Hepatocyte (in vitro differentiated cells): ENCODE results near the gene TTC9B. TPM values are rescaled to one million over a fixed set of nuclear protein-coding genes. Genes with fewer than 3 reads are reported as not detected.

Experiments used
- DNase-seq: peaks from one replicate; pipeline ENCODE4 v3.0.0-alpha.2; 2016; ENCODE audit warnings: low spot score
- H2AFZ ChIP-seq: fragments of 200-600 bp; sonication (generic); 2 replicates; pipeline ENCODE4 v1.6.0; 2016; ENCODE audit warnings: antibody characterized with exemption, mild to moderate bottlenecking
- H3K27ac ChIP-seq: fragments of 200-600 bp; sonication (generic); 2 replicates; pipeline ENCODE4 v1.5.1; 2016; ENCODE audit warnings: mild to moderate bottlenecking
- H3K27me3 ChIP-seq: fragments of 200-600 bp; sonication (generic); 2 replicates; pipeline ENCODE4 v1.6.1; 2016
- H3K36me3 ChIP-seq: fragments of 200-600 bp; sonication (generic); replicated peaks from 2 replicates; pipeline ENCODE4 v1.5.1; 2016; ENCODE audit warnings: low read depth; ENCODE audit not compliant: insufficient read depth
- H3K4me1 ChIP-seq: fragments of 200-600 bp; sonication (generic); 2 replicates; pipeline ENCODE4 v1.5.1; 2016; ENCODE audit warnings: mild to moderate bottlenecking, moderate library complexity; ENCODE audit not compliant: insufficient read depth
- H3K4me2 ChIP-seq: fragments of 200-600 bp; sonication (generic); 2 replicates; pipeline ENCODE4 v1.6.0; 2016
- H3K4me3 ChIP-seq: fragments of 200-600 bp; sonication (generic); 2 replicates; pipeline ENCODE4 v1.5.1; 2016; ENCODE audit warnings: mild to moderate bottlenecking
- H3K79me2 ChIP-seq: fragments of 200-600 bp; sonication (generic); 2 replicates; pipeline ENCODE4 v1.6.0; 2017; ENCODE audit warnings: mild to moderate bottlenecking
- H3K9me2 ChIP-seq: fragments of 200-600 bp; sonication (generic); replicated peaks from 2 replicates; pipeline ENCODE4 v1.6.0; 2017; ENCODE audit warnings: mild to moderate bottlenecking; ENCODE audit not compliant: insufficient read depth
- H3K9me3 ChIP-seq: fragments of 200-600 bp; sonication (generic); 2 replicates; pipeline ENCODE4 v1.5.1; 2016; ENCODE audit warnings: low read depth, mild to moderate bottlenecking
- H4K20me1 ChIP-seq: fragments of 200-600 bp; sonication (generic); 2 replicates; pipeline ENCODE4 v1.6.0; 2016; ENCODE audit warnings: mild to moderate bottlenecking; ENCODE audit not compliant: insufficient read depth, poor library complexity, severe bottlenecking
- EZH2 ChIP-seq: fragments of 200-600 bp; sonication (generic); IDR thresholded peaks from 2 replicates; pipeline ENCODE4 v1.6.1; 2016; ENCODE audit warnings: antibody characterized with exemption, mild to moderate bottlenecking, borderline replicate concordance
- EZH2phosphoT487 ChIP-seq: fragments of 200-600 bp; sonication (generic); IDR thresholded peaks from one replicate; pipeline ENCODE4 v1.6.1; 2018; ENCODE audit warnings: antibody characterized with exemption, mild to moderate bottlenecking, low read depth, moderate library complexity; ENCODE audit not compliant: unreplicated experiment, severe bottlenecking
- WGBS: methylation state at CpG from one replicate; pipeline ENCODE4 v1.1.6; 2016; ENCODE audit warnings: low lambda C conversion rate; ENCODE audit errors: missing lambda C conversion rate; 5-methylcytosine and 5-hydroxymethylcytosine counted together
- polyA plus RNA-seq: library from polyadenylated mRNA; unstranded; fragments of >200 nt; fragmentation: Nextera tagmentation; extraction: Ambion mirVana; gene quantifications from 2 replicates; pipeline ENCODE4 v1.2.1, GENCODE V29; 2016
- total RNA-seq: library from RNA; depleted of rRNA; stranded (reverse); fragments of >200 nt; gene quantifications from 2 replicates; pipeline ENCODE4 v1.2.3, GENCODE V29; 2014
- TF ChIP-seq, protein P1 (sequence below): fragments of 200-600 bp; sonication (generic); IDR thresholded peaks from 2 replicates; pipeline ENCODE4 v1.5.1; 2016; ENCODE audit warnings: antibody characterized with exemption, mild to moderate bottlenecking; ENCODE audit not compliant: poor library complexity

Gene TTC9B
- total and polyA plus RNA-seq, 2 experiments from 2014 or later = 0.21 TPM; not detected in 1

DNA sequence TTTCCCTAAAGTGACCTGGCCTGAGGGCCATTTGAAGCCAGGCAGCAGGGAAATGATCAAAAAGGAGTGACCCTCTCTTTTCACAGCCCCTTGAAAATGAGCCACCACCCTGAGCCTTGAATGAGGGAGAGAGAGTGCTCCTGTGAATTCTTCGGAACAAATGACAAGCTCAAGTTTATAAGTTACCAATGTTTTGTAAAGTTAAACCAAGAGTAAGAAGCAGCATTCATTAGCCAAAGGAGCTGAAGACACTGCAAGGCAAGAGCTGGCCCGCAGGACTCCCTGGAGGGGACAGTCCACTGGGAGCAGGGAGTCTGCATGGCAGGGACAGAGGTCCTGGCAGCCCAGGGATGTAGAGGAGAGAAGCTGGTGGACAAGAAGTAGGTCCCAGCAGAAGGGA lies 25.0 kb upstream of the TTC9B start:
- Histone ChIP-seq H3K4me3 (no peak overlapping the region), H2AFZ (no peak overlapping the region), H4K20me1 (no peaks in the 10 kb centered on the region), H3K27ac (no peak overlapping the region), H3K4me2 (no peak overlapping the region), H3K79me2 (peaks cover 11% of the 10 kb centered on the region), H3K36me3 (no peaks in the 10 kb centered on the region), H3K9me2 (no peaks in the 10 kb centered on the region), H3K4me1 (no peaks in the 10 kb centered on the region), H3K9me3 (no peaks in the 10 kb centered on the region), H3K27me3 (no peaks in the 10 kb centered on the region)
- WGBS = 89% methylated on average over 2 of the region's 2 CpGs
- TF ChIP-seq EZH2 = no peak
- no peak for DNase-seq

DNA sequence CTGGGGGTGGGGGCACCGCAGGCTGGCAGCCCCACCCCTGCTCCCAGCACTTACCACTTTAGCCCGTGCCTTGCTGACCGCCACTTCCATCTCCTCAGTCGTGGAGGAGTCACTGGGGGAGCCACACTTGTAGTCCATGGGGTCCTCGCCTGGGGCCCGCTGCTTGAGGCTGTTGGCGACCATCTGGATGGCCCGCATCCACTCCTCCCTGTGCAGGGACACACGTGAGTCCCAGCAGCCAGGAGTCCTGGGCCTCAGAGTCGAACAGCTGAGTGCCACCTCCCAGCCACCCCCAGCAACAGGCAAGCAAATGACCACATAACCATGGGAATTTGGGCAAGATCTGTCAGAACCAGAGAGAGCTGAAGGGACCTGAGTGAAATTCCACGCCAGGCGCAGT lies 24.3 kb upstream of the TTC9B start:
- TF ChIP-seq, protein P1, sequence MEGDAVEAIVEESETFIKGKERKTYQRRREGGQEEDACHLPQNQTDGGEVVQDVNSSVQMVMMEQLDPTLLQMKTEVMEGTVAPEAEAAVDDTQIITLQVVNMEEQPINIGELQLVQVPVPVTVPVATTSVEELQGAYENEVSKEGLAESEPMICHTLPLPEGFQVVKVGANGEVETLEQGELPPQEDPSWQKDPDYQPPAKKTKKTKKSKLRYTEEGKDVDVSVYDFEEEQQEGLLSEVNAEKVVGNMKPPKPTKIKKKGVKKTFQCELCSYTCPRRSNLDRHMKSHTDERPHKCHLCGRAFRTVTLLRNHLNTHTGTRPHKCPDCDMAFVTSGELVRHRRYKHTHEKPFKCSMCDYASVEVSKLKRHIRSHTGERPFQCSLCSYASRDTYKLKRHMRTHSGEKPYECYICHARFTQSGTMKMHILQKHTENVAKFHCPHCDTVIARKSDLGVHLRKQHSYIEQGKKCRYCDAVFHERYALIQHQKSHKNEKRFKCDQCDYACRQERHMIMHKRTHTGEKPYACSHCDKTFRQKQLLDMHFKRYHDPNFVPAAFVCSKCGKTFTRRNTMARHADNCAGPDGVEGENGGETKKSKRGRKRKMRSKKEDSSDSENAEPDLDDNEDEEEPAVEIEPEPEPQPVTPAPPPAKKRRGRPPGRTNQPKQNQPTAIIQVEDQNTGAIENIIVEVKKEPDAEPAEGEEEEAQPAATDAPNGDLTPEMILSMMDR = no peak
- TF ChIP-seq EZH2 (no peak), EZH2phosphoT487 (no peak)
- no peaks in the 10 kb centered on the region for H3K27me3 ChIP-seq
- H3K4me1 ChIP-seq = no peaks in the 10 kb centered on the region
- WGBS = 95% methylated on average over 12 of the region's 12 CpGs
- H3K36me3 ChIP-seq = no peaks in the 10 kb centered on the region
- no peak overlapping the region for H3K4me2 ChIP-seq
- no peak overlapping the region for H3K4me3 ChIP-seq
- no peak overlapping the region for H3K27ac ChIP-seq
- no peaks in the 10 kb centered on the region for H4K20me1 ChIP-seq
- no peaks in the 10 kb centered on the region for H3K9me2 ChIP-seq
- H3K9me3 ChIP-seq = no peaks in the 10 kb centered on the region
- DNase-seq = no peak
- H3K79me2 ChIP-seq = peaks cover 11% of the 10 kb centered on the region
- H2AFZ ChIP-seq = no peak overlapping the region

DNA sequence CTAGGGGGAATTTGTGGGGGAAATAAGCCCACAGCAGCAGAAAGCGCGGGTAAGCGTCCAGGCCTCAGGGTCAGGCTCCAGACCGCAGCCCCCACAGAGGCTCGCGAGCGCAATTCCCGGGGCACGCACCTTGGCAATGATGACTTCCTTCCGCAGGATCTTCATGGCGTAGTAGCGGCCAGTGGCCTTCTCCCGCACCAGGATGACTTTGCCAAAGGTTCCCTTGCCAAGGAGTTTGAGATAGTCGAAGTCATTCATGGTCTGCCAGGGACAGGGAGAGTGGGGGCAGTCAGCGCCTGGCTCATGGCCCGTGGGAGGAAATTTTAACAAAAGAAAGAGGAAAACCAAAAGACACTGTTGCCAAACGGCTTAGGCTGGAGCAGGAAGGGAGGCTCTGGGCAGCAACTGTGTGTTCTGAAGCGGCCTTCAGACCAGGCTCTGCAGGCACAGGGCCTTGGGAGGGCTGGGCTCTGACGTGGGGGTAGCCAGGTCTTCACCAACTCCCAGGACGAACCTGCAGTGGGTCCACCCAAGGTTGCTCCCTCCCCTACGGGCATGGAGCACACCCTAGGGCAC lies 23.7 kb upstream of the TTC9B start:
- Histone ChIP-seq H4K20me1 (no peaks in the 10 kb centered on the region), H3K4me3 (no peak overlapping the region), H3K4me2 (no peak overlapping the region), H2AFZ (no peak overlapping the region), H3K36me3 (no peaks in the 10 kb centered on the region), H3K9me3 (no peaks in the 10 kb centered on the region), H3K4me1 (no peaks in the 10 kb centered on the region), H3K9me2 (no peaks in the 10 kb centered on the region), H3K79me2 (peaks cover 11% of the 10 kb centered on the region), H3K27ac (no peak overlapping the region), H3K27me3 (no peaks in the 10 kb centered on the region)
- DNase-seq = no peak
- TF ChIP-seq, protein P1 = no peak
- TF ChIP-seq EZH2phosphoT487 = no peak
- no peak for TF ChIP-seq EZH2
- WGBS = 93% methylated on average over 21 of the region's 21 CpGs

DNA sequence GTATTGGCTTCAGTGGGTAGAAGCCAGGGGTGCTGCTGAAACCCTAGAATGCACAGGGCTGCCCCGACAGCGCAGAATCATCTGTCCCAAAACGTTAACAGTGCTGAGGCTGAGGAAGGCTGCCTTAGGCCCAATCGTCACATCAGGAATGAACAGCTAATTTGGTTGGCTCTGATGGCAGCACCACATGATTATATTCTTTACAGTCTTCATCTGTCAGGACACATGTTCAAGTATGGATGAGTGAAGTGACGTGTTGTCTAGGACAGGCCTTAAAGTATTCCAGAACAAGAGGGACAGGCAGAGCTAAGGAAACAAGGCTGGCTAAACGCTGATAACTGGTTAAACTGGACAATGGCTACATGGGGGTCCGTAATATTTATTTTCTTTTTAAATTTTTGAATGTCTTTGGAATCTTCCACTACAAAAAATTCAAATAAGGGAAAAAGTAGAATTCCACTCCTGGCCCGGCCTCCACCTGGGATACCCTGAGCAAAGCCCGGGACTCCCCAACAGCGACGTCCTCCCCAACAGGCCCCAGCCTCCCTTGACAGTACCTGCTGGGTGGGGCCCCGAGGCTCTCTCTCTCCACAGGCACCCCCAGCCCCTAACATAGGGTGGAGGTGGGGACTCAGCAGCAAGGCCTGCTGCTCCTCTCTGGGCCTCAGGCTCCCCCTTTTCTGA lies 23.1 kb upstream of the TTC9B start:
- Histone ChIP-seq H2AFZ (no peak overlapping the region), H3K27ac (no peak overlapping the region), H3K4me2 (no peak overlapping the region)

More for the DNA sequence above, 23.1 kb upstream of the TTC9B start:
- no peaks in the 10 kb centered on the region for H3K9me2 ChIP-seq
- peaks cover 7% of the 10 kb centered on the region for H3K79me2 ChIP-seq
- H3K4me1 ChIP-seq = no peaks in the 10 kb centered on the region
- WGBS = 97% methylated on average over 12 of the region's 12 CpGs
- H3K4me3 ChIP-seq = no peak overlapping the region
- H4K20me1 ChIP-seq = no peaks in the 10 kb centered on the region
- TF ChIP-seq, protein P1 = no peak
- TF ChIP-seq EZH2 (no peak), EZH2phosphoT487 (no peak)
- H3K9me3 ChIP-seq = no peaks in the 10 kb centered on the region
- H3K27me3 ChIP-seq = no peaks in the 10 kb centered on the region
- DNase-seq = no peak
- no peaks in the 10 kb centered on the region for H3K36me3 ChIP-seq
